BE2C (cell line): Measurements from ENCODE around the gene PRR14.

Experiments used
- DNase-seq: peaks from one replicate; pipeline ENCODE4 v3.0.0-alpha.2; 2020
- H3K27me3 ChIP-seq: fragments of 250-450 bp; sonication (Bioruptor Pico); 2 replicates; pipeline ENCODE4 v1.5.1; 2020; ENCODE audit warnings: mild to moderate bottlenecking
- H3K36me3 ChIP-seq: fragments of 250-450 bp; sonication (Bioruptor Pico); 2 replicates; pipeline ENCODE4 v1.5.1; 2020; ENCODE audit warnings: mild to moderate bottlenecking
- H3K4me1 ChIP-seq: fragments of 250-450 bp; sonication (Bioruptor Pico); 2 replicates; pipeline ENCODE4 v1.5.1; 2020
- H3K4me3 ChIP-seq: 2 replicates; pipeline ENCODE4 v1.5.1; 2011; ENCODE audit warnings: low read depth, low read length
- H3K9me3 ChIP-seq: fragments of 250-450 bp; sonication (Bioruptor Pico); 2 replicates; pipeline ENCODE4 v1.5.1; 2020
- CTCF ChIP-seq: IDR thresholded peaks from 2 replicates; pipeline ENCODE4 v1.5.1; 2012; ENCODE audit warnings: mild to moderate bottlenecking, low read depth, low read length

Gene PRR14

GRCh38 chr16:30663038-30663437, 12.3 kb downstream of the PRR14 start:
- Histone ChIP-seq H3K9me3 (no peaks in the 10 kb centered on the region), H3K36me3 (peaks cover 56% of the 10 kb centered on the region), H3K27me3 (no peaks in the 10 kb centered on the region), H3K4me1 (no peaks in the 10 kb centered on the region), H3K4me3 (no peak overlapping the region)
- TF ChIP-seq CTCF = no peak
- DNase-seq = no peak

- H3K9me3 ChIP-seq = no peaks in the 10 kb centered on the region
- no peaks in the 10 kb centered on the region for H3K27me3 ChIP-seq
- DNase-seq = no peak
- no peaks in the 10 kb centered on the region for H3K4me1 ChIP-seq
- TF ChIP-seq CTCF = no peak
- no peak overlapping the region for H3K4me3 ChIP-seq
- peaks cover 61% of the 10 kb centered on the region for H3K36me3 ChIP-seq
Measured at GRCh38 chr16:30663820-30664219, 13.1 kb downstream of the PRR14 start.

GRCh38 chr16:30664616-30665109, 13.9 kb downstream of the PRR14 start:
- Histone ChIP-seq H3K36me3 (peaks cover 68% of the 10 kb centered on the region), H3K27me3 (no peaks in the 10 kb centered on the region)
- no peak for TF ChIP-seq CTCF

GRCh38 chr16:30665155-30665829, 14.5 kb downstream of the PRR14 start:
- H3K4me3 ChIP-seq = no peak overlapping the region
- H3K36me3 ChIP-seq = peaks cover 69% of the 10 kb centered on the region
- no peaks in the 10 kb centered on the region for H3K4me1 ChIP-seq
- H3K27me3 ChIP-seq = no peaks in the 10 kb centered on the region
- no peak for DNase-seq
- no peaks in the 10 kb centered on the region for H3K9me3 ChIP-seq
- 0 out of 2 replicates have a peak, but pooled peaks have one; percentile 9 for TF ChIP-seq CTCF

More at GRCh38 chr16:30664616-30665109, 13.9 kb downstream of the PRR14 start:
- Histone ChIP-seq H3K9me3 (no peaks in the 10 kb centered on the region), H3K4me3 (no peak overlapping the region), H3K4me1 (no peaks in the 10 kb centered on the region)
- no peak for DNase-seq

GRCh38 chr16:30665830-30666190, 15.1 kb downstream of the PRR14 start:
- no peak overlapping the region for H3K4me3 ChIP-seq
- H3K36me3 ChIP-seq = peaks cover 69% of the 10 kb centered on the region
- no peaks in the 10 kb centered on the region for H3K27me3 ChIP-seq
- no peak for DNase-seq
- no peaks in the 10 kb centered on the region for H3K9me3 ChIP-seq
- no peaks in the 10 kb centered on the region for H3K4me1 ChIP-seq
- no peak for TF ChIP-seq CTCF

GRCh38 chr16:30666681-30667080, 15.9 kb downstream of the PRR14 start:
- Histone ChIP-seq H3K4me3 (no peak overlapping the region), H3K27me3 (no peaks in the 10 kb centered on the region), H3K36me3 (peaks cover 69% of the 10 kb centered on the region), H3K4me1 (no peaks in the 10 kb centered on the region), H3K9me3 (no peaks in the 10 kb centered on the region)
- DNase-seq = no peak
- TF ChIP-seq CTCF = no peak
